Right lobe of liver (tissue), 6 donors: Measurements from ENCODE around the gene TMBIM6. TPM values are rescaled to one million over a fixed set of nuclear protein-coding genes. Genes with fewer than 3 reads are reported as not detected.
A peak's percentile ranks its signal among the peaks of the same experiment; 100 is the strongest.

Experiments used
- ATAC-seq, 4 donors: fragments of 200-7000 bp; cut with Tn5 transposase; one replicate each; pipeline ENCODE4 v1.9.1; 2020; ENCODE audit warnings: mild to moderate bottlenecking in 4 of 4, moderate library complexity in 4 of 4
- DNase-seq, 3 donors: peaks; one replicate each; pipeline ENCODE4 v3.0.0-alpha.2; 2020
- H3K27ac ChIP-seq, 3 donors: fragments of 200-600 bp; one replicate each; pipeline ENCODE4 v1.8.0; 2022
- H3K27me3 ChIP-seq, 2 donors: fragments of 200-600 bp; one replicate each; pipeline ENCODE4 v1.8.0; 2022
- H3K36me3 ChIP-seq, 4 donors: fragments of 200-600 bp; sonication (generic) in 1 of 4; one replicate each; pipeline versions ENCODE4 v1.5.1 to v1.8.0; 2017 to 2022; ENCODE audit warnings: control low read depth in 1 of 4
- H3K4me1 ChIP-seq, 4 donors: fragments of 200-600 bp; sonication (generic) in 1 of 4; one replicate each; pipeline versions ENCODE4 v1.5.1 to v1.8.0; 2017 to 2022; ENCODE audit warnings: control low read depth in 1 of 4
- H3K4me3 ChIP-seq, 3 donors: fragments of 200-600 bp; one replicate each; pipeline ENCODE4 v1.8.0; 2022
- H3K9me3 ChIP-seq, 4 donors: fragments of 200-600 bp; sonication (generic) in 1 of 4; one replicate each; pipeline versions ENCODE4 v1.5.1 to v1.8.0; 2017 to 2022; ENCODE audit warnings: control low read depth in 1 of 4
- POLR2A ChIP-seq: fragments of 450-650 bp; IDR thresholded peaks from one replicate; pipeline ENCODE4 v1.6.1; 2017; ENCODE audit warnings: antibody characterized with exemption, mild to moderate bottlenecking
- WGBS: methylation state at CpG from one replicate; pipeline ENCODE4 v1.1.6; 2018; ENCODE audit warnings: low coverage, low lambda C conversion rate; ENCODE audit not compliant: insufficient coverage; ENCODE audit errors: missing lambda C conversion rate; 5-methylcytosine and 5-hydroxymethylcytosine counted together
- intact Hi-C, 2 donors: fragments of 100-400 bp; cut with DNase I; formaldehyde crosslinking; loops; one replicate each; pipeline versions ENCODE4 v1.11.2 to v1.14.1; 2022
- long read RNA-seq: library from polyadenylated mRNA; unstranded; transcript quantifications from one replicate; pipeline ENCODE4 v2.0.0, GENCODE V29; 2019
- total RNA-seq, 6 experiments: library from RNA; depleted of rRNA in 2 of 6; stranded (reverse); fragments of >200 nt in 2 of 6; fragmentation: NEBNext Ultra II Directional in 3 of 6; extraction: Animal tissue kit (Norgen Biotek cat#: 25700) in 3 of 6; gene quantifications; one replicate each; pipeline versions ENCODE4 v1.1.0 to v1.2.4, GENCODE V29; 2016 to 2023
- TF ChIP-seq, protein P1 (sequence below), 4 donors: fragments of 200-600 bp in 3 of 4; fragments of 450-650 bp in 1 of 4; IDR thresholded peaks; one replicate each; pipeline versions ENCODE4 v1.5.1 to v1.8.0; 2016 to 2022; ENCODE audit warnings: antibody characterized with exemption in 4 of 4, mild to moderate bottlenecking in 2 of 4
- donor health status: DM: no; HTN: yes; CAD: no.
- donor health status: DM: no; HTN: no; CAD: no.
- donor health status: DM: no; HTN: no; CAD: no.
- donor health status: DM: no; HTN: yes; CAD: no.
- donor health status: DM: no; HTN: yes; CAD: no.

Gene TMBIM6
- total RNA-seq = 1,000 to 10,000 TPM in 3 of 6 experiments, 100 to 1,000 TPM in 3; 538 to 1,268 (median 937) TPM
- long read RNA-seq, transcript TMBIM6-201 (10 exons, 2,836 nt) = major isoform, 71 of 125 reads
- long read RNA-seq, transcript TMBIM6-209 (8 exons, 2,494 nt) = minor isoform, 5 of 125 reads
- long read RNA-seq, partial matches to known transcripts = 6 of 125 reads
- long read RNA-seq, other reads (novel, unspliced or antisense) = 36 of 125 reads

- H3K27me3 ChIP-seq = no peaks in the 10 kb centered on the region
- 6% methylated on average over 25 of the region's 50 CpGs for WGBS
- no peaks in the 10 kb centered on the region for H3K9me3 ChIP-seq
- peaks cover 0 to 30% (median 13%) of the 10 kb centered on the region in 4 donors for H3K4me1 ChIP-seq
- DNase-seq = peak; percentile 99 to 100 (median 100)
- no peaks in the 10 kb centered on the region for H3K36me3 ChIP-seq
- TF ChIP-seq POLR2A = peak; percentile 98
- TF ChIP-seq, protein P1, sequence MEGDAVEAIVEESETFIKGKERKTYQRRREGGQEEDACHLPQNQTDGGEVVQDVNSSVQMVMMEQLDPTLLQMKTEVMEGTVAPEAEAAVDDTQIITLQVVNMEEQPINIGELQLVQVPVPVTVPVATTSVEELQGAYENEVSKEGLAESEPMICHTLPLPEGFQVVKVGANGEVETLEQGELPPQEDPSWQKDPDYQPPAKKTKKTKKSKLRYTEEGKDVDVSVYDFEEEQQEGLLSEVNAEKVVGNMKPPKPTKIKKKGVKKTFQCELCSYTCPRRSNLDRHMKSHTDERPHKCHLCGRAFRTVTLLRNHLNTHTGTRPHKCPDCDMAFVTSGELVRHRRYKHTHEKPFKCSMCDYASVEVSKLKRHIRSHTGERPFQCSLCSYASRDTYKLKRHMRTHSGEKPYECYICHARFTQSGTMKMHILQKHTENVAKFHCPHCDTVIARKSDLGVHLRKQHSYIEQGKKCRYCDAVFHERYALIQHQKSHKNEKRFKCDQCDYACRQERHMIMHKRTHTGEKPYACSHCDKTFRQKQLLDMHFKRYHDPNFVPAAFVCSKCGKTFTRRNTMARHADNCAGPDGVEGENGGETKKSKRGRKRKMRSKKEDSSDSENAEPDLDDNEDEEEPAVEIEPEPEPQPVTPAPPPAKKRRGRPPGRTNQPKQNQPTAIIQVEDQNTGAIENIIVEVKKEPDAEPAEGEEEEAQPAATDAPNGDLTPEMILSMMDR (IDR thresholded peaks at IDR 0.05) = peak; percentile 94 to 98 (median 96)
- H3K4me3 ChIP-seq = peak within 1 kb of the TSS; percentile 82 to 85 (median 84)
- peak within 1 kb of the TSS; percentile 98 for H3K27ac ChIP-seq
- ATAC-seq = peak; percentile 89 to 96 (median 90)
- intact Hi-C loops = no loop called here
These were observed at the start of gene TMBIM6 for GRCh38 chr12:49740930-49741881. TSS of gene TMBIM6 (plus strand) at chr12:49741557. CDS start at chr12:49752494, 10,937 bp downstream.

DNA sequence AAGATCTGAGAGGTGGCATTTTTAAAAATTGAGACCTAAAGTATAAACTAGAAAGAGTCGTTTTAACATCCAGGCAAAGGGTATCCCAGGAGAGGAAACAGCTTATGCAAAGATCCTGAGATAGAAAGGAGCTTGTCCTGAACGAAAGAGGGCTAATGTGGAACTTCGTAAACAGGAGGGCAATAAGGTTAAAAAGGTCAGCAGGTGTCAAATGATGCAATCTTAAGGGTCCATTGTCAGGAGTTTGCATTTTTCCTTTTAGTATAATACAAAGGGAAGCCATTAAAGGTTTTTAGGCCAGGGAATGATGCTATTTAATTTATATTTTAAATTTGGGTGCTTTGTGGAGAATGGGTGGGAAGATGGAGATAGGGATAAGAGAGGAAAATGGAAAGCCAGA, 48.5 kb upstream of the TMBIM6 start:
- Histone ChIP-seq H3K9me3 (no peaks in the 10 kb centered on the region), H3K27ac (no peak overlapping the region), H3K4me3 (no peak overlapping the region), H3K27me3 (no peaks in the 10 kb centered on the region), H3K36me3 (no peaks in the 10 kb centered on the region), H3K4me1 (no peaks in the 10 kb centered on the region)
- 33% methylated on average over 3 of the region's 3 CpGs for WGBS
- DNase-seq (no peak), ATAC-seq (no peak)
- TF ChIP-seq POLR2A = no peak
- TF ChIP-seq, protein P1 (IDR thresholded peaks at IDR 0.05) = no peak
- intact Hi-C loops = no loop called here

DNA sequence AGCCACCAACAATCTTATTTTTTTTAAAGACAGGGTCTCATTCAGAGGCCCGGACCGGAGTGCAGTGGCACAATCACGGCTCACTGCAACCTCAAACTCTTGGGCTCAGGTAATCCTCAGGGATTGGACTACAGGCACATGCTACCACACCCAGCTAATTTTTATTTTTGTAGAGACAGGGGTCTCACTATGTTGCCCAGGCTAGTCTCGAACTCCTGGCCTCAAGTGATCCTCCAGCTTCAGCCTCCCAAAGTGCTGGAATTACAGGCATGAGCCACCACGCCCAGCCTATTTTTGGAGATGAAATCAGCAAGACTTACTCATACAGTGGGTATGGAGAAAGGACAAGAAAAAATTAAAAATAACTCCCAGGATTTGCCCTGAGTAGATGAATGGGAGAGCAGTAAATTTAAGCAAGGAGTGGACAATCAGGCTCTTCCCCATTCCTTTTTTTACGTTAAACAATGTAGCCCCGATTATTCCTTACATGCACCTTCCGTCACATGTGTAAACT, 47.4 kb upstream of the TMBIM6 start:
- intact Hi-C loops = no loop called here
- WGBS = 92% methylated on average over 8 of the region's 8 CpGs
- H3K9me3 ChIP-seq = no peaks in the 10 kb centered on the region

DNA sequence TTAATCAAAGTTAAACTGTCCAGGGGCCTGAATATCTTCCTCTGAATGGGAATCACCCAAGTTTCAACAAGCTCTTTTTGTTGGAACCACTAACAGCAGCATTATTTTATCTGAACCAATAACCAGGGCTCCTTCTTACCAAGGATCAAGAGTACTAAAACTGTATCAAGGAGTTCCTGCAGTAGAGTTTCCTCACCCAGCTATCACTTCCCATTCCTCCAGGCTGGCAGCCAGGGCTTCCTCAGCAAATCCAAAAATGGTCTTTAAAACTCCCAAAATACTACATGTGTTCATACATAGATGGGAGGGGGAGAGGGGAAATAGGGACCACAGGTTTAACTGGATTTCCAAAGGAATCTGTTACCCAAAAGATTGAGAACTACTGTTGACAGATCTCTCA, 44.6 kb upstream of the TMBIM6 start:
- ATAC-seq = no peak
- TF ChIP-seq POLR2A = no peak
- DNase-seq = no peak
- no peak overlapping the region for H3K27ac ChIP-seq
- H3K4me1 ChIP-seq = no peaks in the 10 kb centered on the region
- no peak overlapping the region for H3K4me3 ChIP-seq
- H3K27me3 ChIP-seq = no peaks in the 10 kb centered on the region
- H3K9me3 ChIP-seq = no peaks in the 10 kb centered on the region
- no peaks in the 10 kb centered on the region for H3K36me3 ChIP-seq
- intact Hi-C loops = no loop called here

More for the DNA sequence above, 47.4 kb upstream of the TMBIM6 start:
- no peaks in the 10 kb centered on the region for H3K36me3 ChIP-seq
- H3K4me3 ChIP-seq = no peak overlapping the region
- H3K27me3 ChIP-seq = no peaks in the 10 kb centered on the region
- TF ChIP-seq POLR2A = no peak
- TF ChIP-seq, protein P1 (IDR thresholded peaks at IDR 0.05) = no peak
- no peaks in the 10 kb centered on the region for H3K4me1 ChIP-seq
- H3K27ac ChIP-seq = no peak overlapping the region
- no peak for DNase-seq
- no peak for ATAC-seq

GRCh38 chr12:49697808-49698207, 43.5 kb upstream of the TMBIM6 start:
- intact Hi-C loops = no loop called here
- no peak for ATAC-seq
- no peaks in the 10 kb centered on the region for H3K27me3 ChIP-seq
- H3K4me1 ChIP-seq = no peaks in the 10 kb centered on the region
- WGBS = 66% methylated on average over 4 of the region's 4 CpGs
- TF ChIP-seq, protein P1 (IDR thresholded peaks at IDR 0.05) = no peak
- no peak for TF ChIP-seq POLR2A
- no peak overlapping the region for H3K4me3 ChIP-seq
- DNase-seq = no peak
- no peaks in the 10 kb centered on the region for H3K9me3 ChIP-seq
- H3K27ac ChIP-seq = no peak overlapping the region
- H3K36me3 ChIP-seq = no peaks in the 10 kb centered on the region
